SW480 (cell line): ENCODE results near the gene SLC9A8.
A peak's percentile ranks its signal among the peaks of the same experiment; 100 is the strongest.
"Not testable (repeated sequence)": the region's sequence is repeated elsewhere in the genome, so short reads cannot be mapped to it uniquely, and the experiment has no call there.

Experiments
- DNase-seq: peaks from one replicate; pipeline ENCODE4 v3.0.0-alpha.2; 2016; ENCODE audit warnings: low spot score

The SLC9A8 gene

GRCh38 chr20:49851231-49851705 is 38.6 kb downstream of the SLC9A8 start:
- no peak for DNase-seq

DNA sequence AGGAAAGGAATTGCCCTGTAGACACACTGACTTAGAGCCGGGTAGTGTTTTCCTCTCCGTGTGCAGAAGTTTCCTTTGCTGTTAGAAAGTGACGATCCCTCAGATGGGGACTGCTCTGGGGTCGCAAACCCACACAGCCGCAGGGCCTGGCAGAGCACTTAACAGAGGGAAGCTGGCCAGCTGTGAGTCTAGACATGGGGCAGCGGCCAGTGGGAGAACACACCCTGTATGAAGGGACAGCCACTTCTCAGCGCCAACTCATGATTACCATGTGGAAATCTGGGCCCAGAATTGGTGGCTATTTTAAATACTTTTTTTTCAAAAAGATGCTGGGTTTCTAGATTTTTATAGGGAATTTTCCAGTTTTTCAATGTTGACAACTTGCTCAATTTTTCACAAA is 39.4 kb downstream of the SLC9A8 start:
- no peak for DNase-seq

- DNase-seq = no peak
These were observed 40.0 kb downstream of the SLC9A8 start for GRCh38 chr20:49852522-49853080.

- peak; percentile 64 for DNase-seq
These were observed 41.0 kb downstream of the SLC9A8 start for GRCh38 chr20:49853640-49854039.

DNA sequence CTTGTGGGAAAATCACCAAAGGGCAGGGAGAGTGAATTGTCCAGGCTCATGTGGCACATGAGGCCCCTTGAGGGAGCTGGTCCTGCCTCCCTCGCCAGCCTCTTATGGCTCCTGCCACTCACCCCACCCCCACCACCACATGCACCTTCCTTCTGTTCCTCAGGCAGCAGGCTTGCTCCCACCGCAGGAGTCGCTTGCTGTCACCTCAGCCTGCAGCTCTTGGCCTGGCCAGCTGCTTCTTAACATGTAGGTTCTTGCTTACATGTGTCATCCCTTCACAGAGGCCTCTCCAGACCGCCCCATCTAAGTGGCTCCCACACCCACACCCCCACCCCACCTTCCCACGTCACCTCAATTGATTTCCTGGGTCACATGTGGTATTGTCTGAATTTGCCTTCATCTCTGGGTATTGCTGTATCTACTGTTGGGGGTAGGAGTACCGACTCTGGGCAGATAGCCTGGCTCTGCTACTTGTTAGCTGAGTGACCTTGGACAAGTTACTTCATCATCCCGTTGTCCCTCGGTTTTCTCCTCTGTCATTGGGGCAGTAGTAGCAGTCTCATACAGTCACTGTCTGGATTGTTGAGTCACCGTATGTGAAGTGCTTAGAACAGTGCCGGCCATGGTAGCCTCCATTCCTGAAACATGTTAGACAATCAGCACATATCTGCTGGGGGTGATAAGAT is 41.7 kb downstream of the SLC9A8 start:
- DNase-seq = no peak

DNA sequence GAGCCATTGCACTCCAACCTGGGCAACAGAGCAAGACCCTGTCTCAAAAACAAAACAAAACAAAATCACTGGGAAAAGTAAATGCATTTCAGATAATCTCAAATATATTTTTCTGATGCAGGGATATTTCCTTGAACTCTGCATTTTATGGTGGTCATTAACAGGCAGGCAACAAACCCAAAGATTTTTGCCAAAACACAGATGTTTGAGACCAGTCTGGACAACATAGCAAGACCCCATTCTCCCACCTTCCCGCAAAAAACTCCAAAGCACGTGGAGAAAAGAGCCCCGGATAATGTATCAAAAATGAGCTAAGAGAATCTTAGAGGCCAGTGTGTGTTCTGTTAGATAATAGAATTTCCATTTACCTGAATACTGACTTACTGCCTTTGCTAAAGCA is 44.3 kb downstream of the SLC9A8 start:
- no peak for DNase-seq

DNA sequence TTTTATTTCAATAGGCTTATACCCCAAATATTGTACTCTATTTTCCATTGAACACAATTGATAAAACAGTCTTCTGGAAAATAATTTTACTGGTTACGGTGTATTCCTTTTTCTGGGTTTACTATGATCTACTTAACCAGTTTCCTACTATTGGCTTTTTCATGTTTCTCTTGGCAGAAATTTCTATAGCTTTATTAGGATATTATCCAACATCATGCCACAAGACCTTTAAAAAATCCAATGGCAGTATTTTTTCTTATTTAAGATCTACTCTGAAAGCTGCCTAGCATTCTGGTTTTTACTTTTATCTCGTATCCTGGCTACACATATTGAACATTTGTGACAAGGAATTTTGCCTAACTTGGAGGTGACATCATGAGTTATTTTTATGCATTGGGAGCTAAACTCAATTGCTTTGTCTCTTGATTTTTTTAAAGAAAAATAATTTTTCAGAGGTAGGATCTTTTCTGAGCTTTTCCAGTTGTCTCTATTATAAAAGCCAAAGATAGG is 45.5 kb downstream of the SLC9A8 start:
- no peak for DNase-seq

GRCh38 chr20:49859011-49859410 is 46.4 kb downstream of the SLC9A8 start:
- DNase-seq = no peak

- no peak for DNase-seq
These were observed 47.2 kb downstream of the SLC9A8 start for GRCh38 chr20:49859807-49860206.

DNA sequence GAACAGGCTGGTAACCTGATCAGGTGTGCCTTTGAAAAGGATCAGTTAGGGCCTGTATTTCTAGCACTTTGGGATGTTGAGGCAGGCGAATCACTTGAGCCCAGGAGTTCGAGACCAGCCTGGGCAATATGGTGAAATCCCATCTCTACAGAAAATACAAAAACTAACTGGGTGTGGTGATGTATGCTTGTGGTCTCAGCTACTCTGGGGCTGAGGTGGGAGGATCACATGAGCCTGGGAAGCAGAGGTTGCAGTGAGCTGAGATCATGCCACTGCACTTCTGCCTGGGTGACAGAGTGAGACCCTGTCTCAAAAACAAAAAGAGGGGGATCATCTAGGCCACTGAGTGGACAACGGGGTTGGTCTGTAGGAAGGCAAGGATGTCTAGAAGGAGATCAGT is 48.6 kb downstream of the SLC9A8 start:
- DNase-seq = not testable (repeated sequence)

- no peak for DNase-seq
These were observed 50.1 kb downstream of the SLC9A8 start for GRCh38 chr20:49862607-49863200.

DNA sequence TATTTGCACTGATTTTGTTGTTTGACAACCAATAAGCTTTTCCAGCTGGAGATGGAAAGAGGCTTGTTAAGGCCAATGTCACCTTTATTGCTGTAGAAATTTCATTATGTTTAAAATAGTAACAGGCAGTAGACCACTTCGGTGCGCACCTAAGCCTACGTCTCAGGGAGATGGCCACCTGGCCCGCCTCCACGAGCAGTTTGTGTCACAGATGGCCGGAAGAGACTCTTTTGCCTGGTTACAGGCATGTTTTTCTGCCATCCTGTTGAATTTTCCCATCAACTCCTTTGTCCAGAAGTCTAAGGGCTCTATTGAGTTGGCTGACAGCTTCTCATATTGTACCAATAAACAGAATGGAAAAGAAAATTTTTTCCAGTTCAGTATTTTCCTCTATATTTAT is 51.0 kb downstream of the SLC9A8 start:
- DNase-seq = no peak

GRCh38 chr20:49865559-49865958 is 52.9 kb downstream of the SLC9A8 start:
- DNase-seq = no peak

- DNase-seq = no peak
These were observed 53.4 kb downstream of the SLC9A8 start for GRCh38 chr20:49866051-49866450.

- DNase-seq = no peak
These were observed 55.0 kb downstream of the SLC9A8 start for GRCh38 chr20:49867453-49868215.

DNA sequence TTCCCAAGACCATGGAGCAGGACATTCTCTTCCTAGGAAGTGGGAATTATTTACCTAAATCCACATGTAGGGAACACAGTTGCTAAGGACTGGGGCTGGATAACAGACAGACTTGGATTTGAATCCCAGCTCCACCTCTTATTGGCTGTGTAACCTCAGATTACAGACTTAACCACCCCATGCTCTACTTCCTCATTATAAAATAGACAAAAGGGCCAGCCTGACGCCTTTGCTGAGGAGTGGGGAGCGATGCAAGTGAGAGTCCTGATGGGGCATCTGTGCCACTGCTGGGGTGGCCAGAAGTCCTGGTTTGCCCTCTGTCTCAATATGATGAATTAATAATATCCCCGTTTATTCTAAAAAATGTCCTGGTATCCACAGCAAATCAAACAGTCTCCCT is 55.9 kb downstream of the SLC9A8 start:
- no peak for DNase-seq

DNA sequence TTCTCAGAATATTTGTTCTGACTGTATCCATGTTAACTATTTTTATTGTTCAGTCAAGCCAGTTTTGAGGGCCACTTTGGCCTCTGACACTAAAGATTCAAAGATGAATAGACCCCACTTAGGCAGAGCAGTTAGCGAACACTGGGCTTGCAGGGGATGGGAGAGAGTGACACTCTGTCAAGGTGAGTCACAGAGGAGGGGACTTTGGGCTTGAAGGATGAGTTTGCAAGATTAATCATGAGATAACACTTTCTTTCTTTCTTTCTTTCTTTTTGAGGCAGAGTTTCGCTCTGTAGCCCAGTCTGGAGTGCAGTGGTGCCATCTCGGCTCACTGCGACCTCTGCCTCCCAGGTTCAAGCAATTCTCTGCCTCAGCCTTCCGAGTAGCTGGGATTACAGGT is 56.3 kb downstream of the SLC9A8 start:
- DNase-seq = no peak

GRCh38 chr20:49870261-49870660 is 57.6 kb downstream of the SLC9A8 start:
- DNase-seq = no peak

DNA sequence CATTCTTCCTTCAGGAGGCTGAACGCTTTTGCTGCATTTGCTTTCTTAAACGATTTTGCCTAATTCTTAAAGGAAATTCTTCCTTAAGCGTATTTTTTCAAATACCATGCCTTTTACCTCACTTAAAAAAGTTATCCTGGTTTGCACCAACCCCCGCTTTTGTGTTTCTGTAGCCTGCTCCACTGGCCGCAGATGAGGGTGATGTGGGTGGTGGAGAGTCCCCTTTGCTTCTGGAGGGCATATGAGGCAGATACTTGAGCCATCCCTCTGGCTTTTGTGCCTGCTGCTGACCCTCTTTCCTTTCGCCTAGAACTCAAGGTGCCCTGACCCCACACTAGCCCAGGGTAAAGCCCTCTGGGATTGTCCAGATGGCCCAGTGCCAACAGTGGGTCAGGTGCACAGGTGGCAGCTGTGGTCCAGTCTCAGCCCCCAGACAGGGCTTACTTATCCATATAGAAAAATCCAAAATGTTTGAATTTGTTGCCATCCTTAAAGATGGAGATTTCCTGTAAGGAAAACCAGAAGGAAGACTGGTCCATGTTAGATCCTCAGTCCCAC is 58.8 kb downstream of the SLC9A8 start:
- no peak for DNase-seq

GRCh38 chr20:49872056-49872455 is 59.4 kb downstream of the SLC9A8 start:
- no peak for DNase-seq

GRCh38 chr20:49874696-49875095 is 62.1 kb downstream of the SLC9A8 start:
- no peak for DNase-seq

DNA sequence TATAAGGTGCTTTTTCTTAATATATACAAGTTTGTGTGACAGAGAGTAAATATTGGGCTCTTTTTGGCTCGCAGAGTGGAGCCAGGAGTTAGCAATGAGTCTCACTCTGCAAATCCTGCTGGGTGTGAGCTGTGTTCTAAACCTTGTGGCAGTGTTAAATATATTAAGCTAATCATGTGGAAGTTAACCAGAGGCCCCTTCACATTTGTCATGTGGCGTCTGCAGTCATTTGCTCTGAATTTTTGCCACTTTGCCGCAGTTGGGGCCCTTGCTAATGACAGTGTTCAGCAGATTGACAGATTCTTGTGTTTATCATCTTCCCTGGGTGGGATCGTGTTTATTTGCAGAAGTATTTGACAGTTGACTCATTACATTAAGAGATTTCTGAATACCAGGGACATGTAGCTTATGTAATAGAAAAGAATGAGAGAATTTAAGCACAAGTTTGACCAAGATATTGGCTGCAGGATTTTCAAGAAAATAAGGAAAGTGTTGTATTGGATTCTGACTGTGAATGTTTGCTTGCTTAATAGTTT is 64.8 kb downstream of the SLC9A8 start:
- DNase-seq = no peak
